ENCODE measurements around the gene ADARB1.
"Not testable (repeated sequence)": the region's sequence is repeated elsewhere in the genome, so short reads cannot be mapped to it uniquely, and the experiment has no call there.

The ADARB1 gene, protein sequence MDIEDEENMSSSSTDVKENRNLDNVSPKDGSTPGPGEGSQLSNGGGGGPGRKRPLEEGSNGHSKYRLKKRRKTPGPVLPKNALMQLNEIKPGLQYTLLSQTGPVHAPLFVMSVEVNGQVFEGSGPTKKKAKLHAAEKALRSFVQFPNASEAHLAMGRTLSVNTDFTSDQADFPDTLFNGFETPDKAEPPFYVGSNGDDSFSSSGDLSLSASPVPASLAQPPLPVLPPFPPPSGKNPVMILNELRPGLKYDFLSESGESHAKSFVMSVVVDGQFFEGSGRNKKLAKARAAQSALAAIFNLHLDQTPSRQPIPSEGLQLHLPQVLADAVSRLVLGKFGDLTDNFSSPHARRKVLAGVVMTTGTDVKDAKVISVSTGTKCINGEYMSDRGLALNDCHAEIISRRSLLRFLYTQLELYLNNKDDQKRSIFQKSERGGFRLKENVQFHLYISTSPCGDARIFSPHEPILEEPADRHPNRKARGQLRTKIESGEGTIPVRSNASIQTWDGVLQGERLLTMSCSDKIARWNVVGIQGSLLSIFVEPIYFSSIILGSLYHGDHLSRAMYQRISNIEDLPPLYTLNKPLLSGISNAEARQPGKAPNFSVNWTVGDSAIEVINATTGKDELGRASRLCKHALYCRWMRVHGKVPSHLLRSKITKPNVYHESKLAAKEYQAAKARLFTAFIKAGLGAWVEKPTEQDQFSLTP

DNA sequence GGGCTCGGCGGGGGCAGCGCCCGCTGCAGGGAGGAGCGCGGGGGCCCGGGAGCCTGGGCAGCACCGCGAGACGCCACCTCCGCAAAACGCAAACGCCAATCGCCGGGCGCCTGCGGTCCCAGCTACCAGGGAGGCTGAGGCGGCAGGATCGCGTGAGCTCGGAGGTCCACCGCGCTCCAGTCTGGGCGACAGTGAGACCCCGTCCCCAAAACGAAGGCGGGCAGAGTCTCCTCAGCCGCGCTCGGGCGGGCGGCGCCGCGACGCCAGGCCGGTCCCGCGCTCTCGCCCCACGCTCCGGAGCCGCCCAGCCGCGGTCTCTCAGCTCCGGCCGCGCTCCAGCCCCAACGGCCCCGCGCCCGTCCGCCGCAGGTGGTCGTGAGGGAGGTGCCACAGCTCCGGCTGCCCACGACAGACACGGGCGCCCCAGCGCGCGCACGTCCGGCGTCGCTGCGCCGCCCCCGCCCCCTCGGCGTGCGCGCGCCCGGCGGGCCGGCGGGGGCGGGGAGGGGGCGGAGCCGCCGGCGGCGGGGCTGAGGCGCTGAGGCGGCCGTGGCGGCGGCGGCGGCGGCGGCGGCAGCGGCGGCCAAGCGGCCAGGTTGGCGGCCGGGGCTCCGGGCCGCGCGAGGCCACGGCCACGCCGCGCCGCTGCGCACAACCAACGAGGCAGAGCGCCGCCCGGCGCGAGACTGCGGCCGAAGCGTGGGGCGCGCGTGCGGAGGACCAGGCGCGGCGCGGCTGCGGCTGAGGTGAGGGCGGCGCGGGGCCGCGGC, at the start of gene ADARB1:
TSS of gene ADARB1 (plus strand) at position 533 of the 770 bp plus-strand sequence. CDS start 97,077 bp downstream, outside the sequence.
- peak in 1 of 2 donors; percentile 50 for DNase-seq (ENCODE audit: low read depth in 2 of 2)

DNA sequence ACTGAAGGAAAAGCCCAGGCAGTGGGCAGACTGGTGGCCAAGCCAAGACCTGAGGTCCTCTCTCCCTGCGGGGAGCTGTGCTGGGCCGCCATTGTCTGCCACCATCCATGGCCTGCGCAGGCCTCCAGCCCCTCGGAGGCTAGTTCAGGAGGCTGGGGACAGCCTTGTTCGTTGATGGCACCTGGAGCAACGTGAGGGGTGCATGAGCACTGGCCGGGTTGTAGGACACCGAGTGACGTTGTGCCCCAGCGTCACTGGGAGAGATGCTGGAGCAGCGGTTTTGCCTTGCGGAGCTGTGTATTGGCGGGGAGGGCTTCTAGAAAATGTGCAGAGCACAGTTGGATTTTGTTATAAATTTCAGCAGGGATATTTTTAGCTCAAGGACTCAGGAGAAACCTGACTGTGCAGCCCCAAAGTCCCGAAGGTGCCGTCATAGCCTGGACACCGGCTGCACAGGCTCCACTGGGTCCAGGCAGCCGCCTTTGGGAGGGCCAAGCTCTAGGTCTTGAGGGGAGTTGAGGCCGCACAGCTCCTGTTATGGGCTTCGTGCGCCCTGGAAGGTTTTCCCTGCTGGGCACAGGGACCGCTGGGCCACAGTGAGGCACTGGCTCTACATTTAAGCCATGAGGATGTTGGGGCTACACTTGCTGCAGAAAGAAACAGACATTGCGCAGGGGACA, 48.2 kb upstream of the ADARB1 start:
- no peak for DNase-seq (ENCODE audit: low read depth in 2 of 2)

DNA sequence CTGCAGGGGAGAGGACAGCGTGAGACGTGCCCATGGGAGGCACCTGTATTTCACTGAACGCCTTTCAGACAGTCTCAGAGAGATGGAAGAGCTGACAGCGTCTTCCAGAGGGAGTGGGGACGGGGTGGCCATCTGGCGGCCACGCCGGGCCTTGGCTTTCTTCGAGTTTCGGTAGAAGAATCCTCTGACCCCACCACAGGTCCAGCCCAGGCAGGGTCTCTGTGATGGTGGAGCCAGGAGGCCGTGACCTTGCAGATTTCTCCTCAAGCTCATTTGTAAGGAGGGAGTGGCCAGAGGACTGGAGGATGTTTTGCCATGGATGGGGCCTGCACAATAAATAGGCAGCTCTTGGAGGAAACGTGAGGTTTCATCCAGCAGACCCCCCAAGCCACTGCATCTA, 47.6 kb upstream of the ADARB1 start:
- DNase-seq (ENCODE audit: low read depth in 2 of 2), result no peak

DNA sequence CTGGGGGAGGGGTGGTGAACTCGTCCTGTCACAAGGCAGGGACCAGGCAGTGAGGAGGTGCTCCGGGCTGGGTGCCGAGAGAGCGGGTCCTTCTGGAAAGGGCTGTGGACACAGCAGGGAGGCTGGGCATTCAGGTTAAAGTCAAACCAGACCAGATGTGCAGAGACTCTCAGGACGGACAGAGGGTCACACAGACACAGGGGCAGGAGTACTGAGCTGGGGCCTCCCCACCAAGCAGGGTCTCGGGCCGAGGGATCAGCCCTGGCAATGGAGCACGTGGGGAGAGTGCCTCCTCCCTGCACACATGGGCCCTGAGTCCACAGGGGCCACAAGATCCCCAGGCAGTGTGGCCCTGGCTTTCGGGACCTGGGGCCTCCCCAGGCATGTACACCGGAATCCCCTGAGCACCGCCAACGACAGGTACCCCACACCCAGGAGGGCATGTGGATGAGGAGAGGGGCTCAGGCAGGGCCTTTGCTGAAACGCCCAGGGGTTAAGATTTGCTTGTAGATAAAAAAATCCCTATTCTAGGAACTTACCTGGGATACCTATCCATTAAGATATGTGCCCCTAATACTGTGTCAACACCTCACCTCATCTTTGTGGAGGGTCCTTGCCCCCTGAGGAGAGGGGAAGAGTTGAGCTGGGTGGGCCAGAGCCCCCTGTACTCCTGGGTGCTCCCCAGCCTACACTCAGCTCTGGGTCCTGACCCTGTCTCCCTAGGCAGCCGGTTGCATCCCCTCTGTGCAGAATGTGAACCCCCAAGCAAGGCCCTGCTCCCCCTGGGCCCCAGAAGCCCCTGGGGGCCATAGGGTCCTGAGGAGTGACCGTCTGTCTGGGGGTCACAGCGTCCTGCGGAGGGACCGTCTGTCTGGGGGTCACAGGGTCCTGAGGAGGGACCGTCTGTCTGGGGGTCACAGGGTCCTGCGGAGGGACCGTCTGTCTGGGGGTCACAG, 46.9 kb upstream of the ADARB1 start:
- no peak for DNase-seq (ENCODE audit: low read depth in 2 of 2)

DNA sequence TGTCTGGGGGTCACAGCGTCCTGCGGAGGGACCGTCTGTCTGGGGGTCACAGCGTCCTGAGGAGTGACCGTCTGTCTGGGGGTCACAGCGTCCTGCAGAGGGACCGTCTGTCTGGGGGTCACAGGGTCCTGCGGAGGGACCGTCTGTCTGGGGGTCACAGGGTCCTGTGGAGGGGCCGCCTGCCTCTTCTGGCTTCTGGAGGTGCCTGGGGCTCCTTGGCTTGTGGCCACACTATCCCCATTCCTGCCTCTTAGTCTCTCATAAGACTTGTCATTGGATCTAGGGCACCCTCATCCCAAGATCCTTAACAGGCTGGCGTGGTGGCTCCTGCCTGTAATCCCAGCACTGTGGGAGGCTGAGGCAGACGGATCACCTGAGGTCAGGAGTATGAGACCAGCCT, 45.7 kb upstream of the ADARB1 start:
- not testable (repeated sequence) for DNase-seq (ENCODE audit: low read depth in 2 of 2)

DNA sequence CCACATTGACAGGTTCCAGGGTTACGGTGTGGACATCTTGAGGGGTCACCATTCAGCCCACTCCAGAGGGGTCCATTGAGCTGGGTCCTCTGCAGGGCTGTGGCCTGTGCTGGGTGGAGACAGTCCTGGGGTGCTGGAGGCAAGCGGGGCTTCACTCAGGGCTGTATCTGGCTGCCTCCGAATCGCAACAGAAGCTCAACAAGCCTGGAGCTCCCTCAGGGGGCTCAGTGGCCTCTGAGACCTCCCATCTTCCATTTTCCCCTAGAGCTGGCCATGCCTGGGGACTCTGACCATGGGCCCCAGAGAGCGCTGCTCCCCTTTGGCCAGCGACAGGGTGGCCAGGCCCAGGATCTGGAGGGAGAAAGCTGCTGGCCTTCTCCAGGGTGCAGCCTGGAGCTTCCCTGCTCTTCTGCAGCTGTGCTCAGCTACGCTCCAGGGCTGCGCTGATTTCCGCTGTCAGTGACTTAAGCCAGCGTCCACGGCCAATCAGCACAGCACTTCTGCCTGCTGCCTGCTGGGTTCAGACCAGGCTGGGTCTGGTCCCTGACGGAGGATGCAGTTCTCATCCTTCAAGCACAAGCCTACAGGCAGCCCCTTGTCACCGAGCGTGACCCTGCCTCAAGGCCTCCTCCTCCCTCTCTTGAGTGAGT, 45.0 kb upstream of the ADARB1 start:
- no peak for DNase-seq (ENCODE audit: low read depth in 2 of 2)

DNA sequence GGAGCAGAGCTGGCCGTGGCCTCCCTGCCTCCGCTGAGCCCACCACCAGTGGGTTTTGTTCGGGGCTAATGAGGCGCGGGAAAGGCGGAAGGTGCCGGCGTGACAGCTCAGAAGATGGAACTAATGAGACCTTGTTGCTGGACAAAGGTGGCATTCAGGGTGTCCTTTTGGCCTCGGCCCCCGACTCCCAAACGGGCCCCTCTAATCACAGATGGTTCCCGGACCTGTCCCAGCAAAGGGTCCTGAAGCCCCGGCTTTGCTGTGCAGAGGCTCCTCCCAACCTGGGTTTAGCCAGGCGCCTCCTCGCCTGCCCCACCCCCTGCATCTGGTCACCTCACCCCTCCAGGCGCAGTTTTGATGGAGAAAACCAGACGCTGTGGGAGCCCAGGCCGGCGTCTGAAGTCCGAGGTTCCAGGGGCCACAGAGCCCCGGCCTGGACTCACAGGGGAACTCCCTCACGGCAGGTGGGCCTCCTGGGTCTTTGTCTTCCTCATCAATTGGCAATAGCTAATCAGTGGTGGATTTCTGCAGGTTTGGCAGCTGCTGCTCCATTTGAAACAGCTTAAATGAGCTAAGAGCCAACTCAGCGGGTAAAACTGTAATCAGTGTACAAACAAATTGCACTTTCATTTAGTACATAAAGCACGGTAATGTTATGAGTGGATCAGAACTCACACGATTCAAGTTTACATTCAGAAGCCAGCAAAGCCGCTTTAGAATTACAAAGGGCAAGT, 44.3 kb upstream of the ADARB1 start:
- no peak for DNase-seq (ENCODE audit: low read depth in 2 of 2)

DNA sequence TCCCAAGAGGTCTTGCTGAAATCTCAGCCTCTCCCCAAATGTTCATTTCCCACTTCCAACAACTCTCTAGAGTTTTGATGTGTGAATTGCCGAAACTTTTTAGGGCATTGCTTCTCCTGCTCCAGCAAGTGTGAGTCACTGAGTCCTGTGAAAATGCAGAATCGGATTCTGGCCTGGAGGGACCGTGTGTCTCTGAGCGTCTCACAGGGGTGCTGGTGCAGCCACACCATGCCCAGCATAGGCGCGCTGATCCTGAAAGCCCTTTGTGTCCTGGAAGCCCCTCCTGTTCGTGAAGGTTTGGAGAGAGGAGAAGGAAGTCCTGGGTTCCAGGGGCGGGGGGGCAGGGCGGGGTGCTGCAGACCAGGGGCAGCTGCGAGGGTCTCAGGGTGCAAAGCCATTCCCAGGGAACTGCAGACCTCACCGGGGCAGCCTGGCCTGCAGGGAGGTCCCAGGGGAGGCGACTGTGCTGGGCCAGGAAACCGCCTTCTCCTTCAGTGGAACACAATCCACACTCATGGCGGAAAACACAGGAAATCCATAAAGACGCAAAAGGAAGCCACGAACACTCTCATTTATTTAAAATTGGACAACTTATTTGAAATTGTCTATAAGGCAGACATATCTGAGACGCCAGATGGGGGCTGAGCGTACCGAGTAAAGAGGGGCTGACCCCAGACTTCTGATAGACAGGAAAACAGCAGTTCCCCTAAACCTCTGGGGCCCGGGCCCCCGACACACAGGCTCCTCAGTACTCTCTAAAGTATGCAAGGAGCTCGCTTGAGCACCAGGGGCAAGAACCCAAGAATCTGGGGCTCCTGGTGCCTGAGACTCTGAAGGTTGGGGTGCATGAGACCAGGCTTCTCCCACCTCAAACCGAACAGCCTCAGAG, 43.5 kb upstream of the ADARB1 start:
- DNase-seq (ENCODE audit: low read depth in 2 of 2), result no peak

DNA sequence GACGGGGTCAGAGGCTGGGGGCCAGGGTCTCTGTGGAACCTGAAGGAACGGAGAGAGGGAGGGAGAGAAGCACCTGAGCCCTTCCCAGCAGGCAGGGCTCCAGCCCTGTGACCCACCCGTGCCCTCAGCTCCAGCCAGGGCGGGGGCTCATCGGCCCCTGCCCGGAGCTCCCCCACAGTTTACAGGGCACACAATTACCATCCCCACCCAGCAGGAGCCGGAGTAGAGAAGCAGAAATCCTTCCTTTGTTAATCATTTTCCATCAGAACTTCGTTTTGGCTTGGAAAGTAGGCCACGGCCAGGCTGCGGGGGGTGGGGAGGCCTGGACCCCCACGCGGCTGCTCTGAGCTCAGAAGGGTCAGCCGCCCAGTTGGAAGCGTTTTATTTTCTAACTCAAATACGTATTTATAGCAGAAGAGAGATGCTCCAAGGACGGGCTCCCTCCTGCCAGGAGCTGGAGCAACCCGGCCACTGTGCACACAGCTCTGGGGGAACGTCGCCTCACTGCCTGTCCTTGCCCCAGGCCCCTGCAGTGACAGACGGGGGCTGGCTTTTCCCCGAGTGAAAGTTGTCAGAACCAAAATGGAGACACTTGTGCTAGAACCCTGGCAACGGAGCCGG, 42.7 kb upstream of the ADARB1 start:
- no peak for DNase-seq (ENCODE audit: low read depth in 2 of 2)

DNA sequence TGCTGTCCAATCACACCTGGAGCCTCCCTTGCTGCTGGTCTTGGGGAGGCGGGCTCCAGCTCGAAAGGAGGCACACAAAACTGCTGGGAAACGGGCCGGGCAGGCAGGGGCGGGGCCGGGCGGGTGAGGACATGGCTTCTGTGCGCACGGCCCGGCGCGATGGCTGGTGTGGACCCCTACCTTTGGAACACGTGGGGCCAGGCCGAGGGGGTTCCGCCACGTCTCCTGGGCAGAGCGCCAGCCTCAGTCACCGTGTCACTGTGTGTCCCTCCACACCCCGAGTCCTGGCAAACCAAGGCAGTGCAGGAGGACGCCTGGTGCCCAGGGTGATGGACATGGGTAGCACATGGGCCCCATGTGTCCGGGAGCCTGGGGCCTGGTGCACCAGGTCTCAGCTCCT, 42.0 kb upstream of the ADARB1 start:
- DNase-seq (ENCODE audit: low read depth in 2 of 2), result no peak

DNA sequence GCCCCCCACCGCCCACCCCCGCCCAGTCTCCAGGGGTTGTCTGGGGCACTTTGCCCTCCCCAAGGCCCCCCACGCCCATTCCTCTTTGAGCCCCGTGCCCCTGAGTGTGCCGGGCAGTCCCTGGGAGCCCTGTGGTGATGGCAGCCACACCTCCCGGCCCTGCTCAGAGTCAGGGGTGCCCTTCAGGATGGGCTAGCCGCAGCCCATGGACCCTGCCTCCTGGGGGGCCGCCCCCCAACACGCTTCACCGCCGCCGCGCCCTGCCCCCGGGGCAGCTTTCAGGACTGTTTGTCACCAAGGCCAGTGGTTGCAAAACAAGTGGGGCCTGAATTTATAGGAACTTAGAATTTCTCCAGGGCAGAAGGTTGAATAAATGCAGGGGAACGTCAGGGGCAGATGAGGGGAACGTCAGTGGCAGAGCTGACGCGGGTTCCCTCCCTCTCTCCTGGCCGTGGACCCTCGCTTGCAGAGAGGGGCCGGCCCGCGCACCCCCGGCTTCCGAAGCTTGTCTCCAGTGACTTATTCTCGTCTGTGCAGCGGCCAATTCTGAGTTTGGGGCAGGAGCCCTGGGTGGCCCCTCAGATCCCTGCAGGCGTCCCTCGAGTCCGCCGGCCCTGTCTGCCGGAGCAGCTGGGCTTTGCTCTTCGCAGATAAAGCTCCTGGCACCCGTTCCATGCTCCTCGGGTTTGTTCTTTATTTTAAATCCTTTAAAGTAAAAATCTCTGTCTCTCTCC, 41.2 kb upstream of the ADARB1 start:
- no peak for DNase-seq (ENCODE audit: low read depth in 2 of 2)

DNA sequence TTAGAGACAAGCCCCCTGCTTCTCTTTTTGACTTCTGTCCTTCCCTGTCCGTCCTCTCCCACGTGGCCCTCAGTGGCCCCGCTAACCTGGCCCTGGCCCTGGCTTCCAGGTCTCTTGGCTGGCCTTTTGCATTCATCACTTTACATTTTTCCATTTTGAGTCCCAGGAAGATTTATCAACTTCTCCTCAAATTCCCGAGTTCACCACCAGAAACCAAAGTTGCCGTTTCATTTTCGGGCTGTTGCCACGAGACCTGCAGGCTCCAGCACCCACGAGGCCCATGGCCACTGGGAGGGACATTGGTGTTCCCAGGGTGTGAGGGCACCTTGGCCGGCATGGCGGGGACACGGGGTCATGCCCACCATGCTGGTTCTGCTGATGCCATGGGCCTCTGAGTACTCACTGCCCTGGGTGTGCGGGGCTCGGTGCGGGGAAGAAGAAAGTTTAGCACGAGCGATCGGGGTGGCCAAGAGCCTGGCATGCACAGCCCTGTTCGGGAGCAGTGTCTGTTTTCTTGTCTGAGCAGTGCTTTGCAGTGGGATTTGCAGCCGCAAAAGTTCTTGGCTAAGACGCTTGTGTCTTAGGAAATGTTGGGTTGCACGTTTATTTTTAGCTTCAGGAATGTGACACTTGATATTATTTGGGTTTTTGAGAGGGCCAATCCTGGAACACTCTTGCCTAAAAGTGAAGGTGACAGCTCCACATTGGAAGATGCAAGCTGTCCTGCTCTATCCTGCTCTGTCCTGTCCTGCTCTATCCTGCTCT, 40.4 kb upstream of the ADARB1 start:
- DNase-seq (ENCODE audit: low read depth in 2 of 2), result no peak

DNA sequence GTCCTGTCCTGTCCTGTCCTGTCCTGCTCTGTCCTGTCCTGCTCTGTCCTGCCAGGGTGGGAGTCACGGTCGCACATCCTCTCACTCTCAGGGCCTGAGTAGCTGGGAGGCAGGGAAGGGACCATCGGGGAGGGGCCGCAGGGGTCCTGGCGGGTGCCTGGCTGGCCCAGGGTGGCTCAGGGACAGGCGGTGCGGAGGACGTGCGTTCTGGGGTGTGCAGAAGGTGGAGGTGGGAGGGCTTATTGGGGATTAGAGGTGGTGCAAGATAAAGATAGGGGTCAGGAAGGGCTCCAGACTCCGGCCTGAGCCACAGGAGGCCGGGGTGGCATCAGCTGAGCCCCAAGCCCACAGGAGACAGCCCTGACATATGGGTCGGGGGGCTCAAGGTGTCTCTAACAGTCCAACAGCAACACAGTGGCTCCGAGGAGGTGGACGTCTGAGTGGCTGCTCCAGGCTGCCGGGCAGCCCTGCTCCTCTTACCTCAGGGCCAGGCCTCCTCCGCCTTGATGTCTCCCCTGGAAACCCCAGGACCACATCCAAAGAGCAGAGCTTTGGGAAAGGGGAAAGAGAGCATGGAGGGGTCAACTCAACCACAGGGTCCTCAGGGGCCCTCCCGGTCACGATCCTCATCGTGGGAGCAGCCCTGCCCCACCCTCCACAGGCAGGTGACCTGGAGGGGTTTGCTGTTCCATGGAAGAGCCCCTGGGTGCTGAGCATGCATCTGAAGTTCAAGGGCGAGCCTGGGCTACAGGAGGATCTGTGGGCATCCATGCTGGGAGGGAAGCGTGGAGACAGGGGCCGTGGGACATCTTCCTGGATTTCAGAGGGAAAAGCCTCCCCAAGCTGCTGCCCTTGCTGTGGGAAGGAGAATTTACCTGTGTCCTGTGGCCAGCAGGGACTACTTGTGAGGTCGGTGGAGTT, 39.6 kb upstream of the ADARB1 start:
- DNase-seq (ENCODE audit: low read depth in 2 of 2), result no peak

DNA sequence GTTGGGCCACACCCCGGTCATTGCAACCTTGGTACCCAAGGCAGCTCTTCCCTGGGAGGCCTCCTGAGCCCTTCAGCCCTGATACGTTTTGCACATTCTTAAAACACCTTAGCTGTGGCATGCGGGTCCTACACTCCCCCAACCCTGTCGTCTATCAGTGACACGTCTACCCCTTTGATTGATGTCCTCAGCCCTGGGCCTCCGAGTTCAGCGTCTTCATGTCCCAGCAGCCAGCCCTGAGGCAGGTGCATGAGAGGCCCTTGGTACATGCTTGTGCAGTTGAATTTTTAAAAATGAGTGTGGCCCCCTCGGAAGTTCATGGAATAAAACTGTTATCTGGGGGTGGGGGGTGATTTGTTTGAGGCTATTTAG, 38.9 kb upstream of the ADARB1 start:
- DNase-seq (ENCODE audit: low read depth in 2 of 2), result no peak

DNA sequence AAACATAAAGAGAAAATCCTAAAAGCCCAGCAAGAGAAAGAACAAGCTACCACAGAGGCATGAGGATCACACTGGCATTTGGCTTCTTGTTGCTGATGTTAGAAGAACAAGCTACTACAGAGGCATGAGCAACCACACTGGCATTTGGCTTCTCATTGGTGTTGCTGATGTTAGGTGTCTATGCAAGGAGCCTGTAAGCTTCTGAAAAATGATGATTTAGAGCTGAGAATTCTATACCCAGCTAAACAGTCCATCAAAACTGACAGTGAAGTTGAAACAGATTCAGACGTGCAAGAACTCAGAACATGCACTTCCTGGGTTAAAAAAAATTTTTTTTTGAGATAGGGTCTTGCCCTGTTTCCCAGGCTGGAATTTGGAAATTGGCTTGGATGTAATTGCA, 37.8 kb upstream of the ADARB1 start:
- no peak for DNase-seq (ENCODE audit: low read depth in 2 of 2)

DNA sequence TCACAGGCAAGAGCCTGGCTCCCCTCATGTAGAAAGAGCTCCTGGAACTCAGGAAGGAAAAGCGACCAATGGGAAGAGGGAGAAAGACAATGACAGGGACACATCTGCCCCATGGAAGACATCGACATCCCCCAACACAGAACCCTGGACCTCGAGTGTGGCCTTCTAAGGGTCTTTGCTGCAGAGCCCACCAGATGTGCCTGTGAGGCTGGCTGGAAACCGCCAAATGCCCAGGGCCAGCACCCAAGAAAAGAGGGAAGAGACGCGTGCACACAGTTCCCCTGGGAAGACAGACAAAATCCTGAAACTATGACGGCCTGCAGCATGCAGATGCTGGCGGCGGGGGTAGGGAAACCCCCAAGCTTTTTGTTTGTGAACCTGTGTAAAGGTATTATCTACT, 36.4 kb upstream of the ADARB1 start:
- DNase-seq (ENCODE audit: low read depth in 2 of 2), result no peak

Measured in stimulated activated CD8-positive, alpha-beta memory T cell treated with anti-CD3 and anti-CD28 coated beads, Interleukin-15, amount 100 ng/mL, for 48 hours (primary cell).